GM23338 (cell line): ENCODE data around the gene GFOD1. TPM values are rescaled to one million over a fixed set of nuclear protein-coding genes. Genes with fewer than 3 reads are reported as not detected.
A peak's percentile ranks its signal among the peaks of the same experiment; 100 is the strongest.
"Not testable (repeated sequence)": the region's sequence is repeated elsewhere in the genome, so short reads cannot be mapped to it uniquely, and the experiment has no call there.

Source experiments
- ATAC-seq: fragments of 200-7000 bp; cut with Tn5 transposase; 3 replicates; pipeline ENCODE4 v1.9.1; 2020
- DNase-seq: peaks from one replicate; pipeline ENCODE4 v3.0.0-alpha.2; 2015; ENCODE audit warnings: low spot score
- H2AFZ ChIP-seq: fragments of 200-600 bp; sonication (generic); 2 replicates; pipeline ENCODE4 v1.8.0; 2016; ENCODE audit warnings: antibody characterized with exemption, mild to moderate bottlenecking, moderate library complexity
- H3F3A ChIP-seq: fragments of 200-600 bp; sonication (generic); replicated peaks from 2 replicates; pipeline ENCODE4 v1.8.0; 2017; ENCODE audit warnings: antibody characterized with exemption, mixed run types, low read depth
- H3K27ac ChIP-seq: fragments of 200-600 bp; sonication (generic); 2 replicates; pipeline ENCODE4 v1.6.1; 2016; ENCODE audit warnings: low read depth
- H3K27me3 ChIP-seq: fragments of 200-600 bp; sonication (generic); 2 replicates; pipeline ENCODE4 v1.8.0; 2016; ENCODE audit warnings: mild to moderate bottlenecking, mixed run types, moderate library complexity; ENCODE audit not compliant: insufficient read depth
- H3K36me3 ChIP-seq: fragments of 200-600 bp; sonication (generic); 2 replicates; pipeline ENCODE4 v1.8.0; 2016; ENCODE audit warnings: mild to moderate bottlenecking; ENCODE audit not compliant: insufficient read depth
- H3K4me1 ChIP-seq: fragments of 200-600 bp; sonication (generic); 2 replicates; pipeline ENCODE4 v1.8.0; 2016; ENCODE audit warnings: mild to moderate bottlenecking, moderate library complexity; ENCODE audit not compliant: insufficient read depth
- H3K4me2 ChIP-seq: fragments of 200-600 bp; sonication (generic); 2 replicates; pipeline ENCODE4 v1.7.1; 2017; ENCODE audit warnings: mixed run types
- H3K4me3 ChIP-seq: fragments of 200-600 bp; sonication (generic); 2 replicates; pipeline ENCODE4 v1.6.1; 2016; ENCODE audit warnings: mixed run types
- H3K79me2 ChIP-seq: fragments of 200-600 bp; sonication (generic); replicated peaks from 2 replicates; pipeline ENCODE4 v1.8.0; 2017; ENCODE audit warnings: mild to moderate bottlenecking; ENCODE audit not compliant: insufficient read depth
- H3K9me2 ChIP-seq: fragments of 200-600 bp; sonication (generic); 2 replicates; pipeline ENCODE4 v1.8.0; 2017; ENCODE audit not compliant: insufficient read depth
- H4K20me1 ChIP-seq: fragments of 200-600 bp; sonication (generic); replicated peaks from 2 replicates; pipeline ENCODE4 v1.8.0; 2017; ENCODE audit warnings: mild to moderate bottlenecking; ENCODE audit not compliant: insufficient read depth
- H3K27ac Mint-ChIP-seq: 2 replicates; pipeline ENCODE4 v1.8.0; 2020; ENCODE audit warnings: inconsistent platforms, mild to moderate bottlenecking, moderate library complexity, mixed read lengths
- H3K27me3 Mint-ChIP-seq: 3 replicates; pipeline ENCODE4 v1.8.0; 2022; ENCODE audit warnings: low read depth, mild to moderate bottlenecking, moderate library complexity, mixed read lengths, inconsistent platforms; ENCODE audit not compliant: insufficient read depth, poor library complexity
- H3K36me3 Mint-ChIP-seq: 3 replicates; pipeline ENCODE4 v1.8.0; 2021; ENCODE audit warnings: low read depth, mild to moderate bottlenecking, inconsistent platforms, moderate library complexity, mixed read lengths
- H3K4me1 Mint-ChIP-seq: 3 replicates; pipeline ENCODE4 v1.8.0; 2020; ENCODE audit warnings: mild to moderate bottlenecking, inconsistent platforms, mixed read lengths
- H3K4me3 Mint-ChIP-seq: 3 replicates; pipeline ENCODE4 v1.8.0; 2021; ENCODE audit warnings: moderate library complexity, mild to moderate bottlenecking, inconsistent platforms, mixed read lengths
- H3K9me3 Mint-ChIP-seq: 3 replicates; pipeline ENCODE4 v1.8.0; 2020; ENCODE audit warnings: moderate library complexity, mild to moderate bottlenecking, inconsistent platforms, mixed read lengths
- CREB1 ChIP-seq: fragments of 250-450 bp; sonication (Bioruptor Pico); IDR thresholded peaks from 2 replicates; pipeline ENCODE4 v1.5.0; 2020; ENCODE audit warnings: low read depth, mild to moderate bottlenecking, moderate library complexity
- EZH2phosphoT487 ChIP-seq: fragments of 200-600 bp; sonication (generic); IDR thresholded peaks from one replicate; pipeline ENCODE4 v1.8.1; 2018; ENCODE audit warnings: antibody characterized with exemption; ENCODE audit not compliant: unreplicated experiment
- JUNB ChIP-seq: IDR thresholded peaks from one replicate; pipeline ENCODE4 v1.6.1; 2016; ENCODE audit warnings: antibody characterized with exemption; ENCODE audit not compliant: unreplicated experiment
- NANOG ChIP-seq: IDR thresholded peaks from 2 replicates; pipeline ENCODE4 v1.6.1; 2016; ENCODE audit warnings: antibody characterized with exemption, borderline replicate concordance
- POLR2AphosphoS5 ChIP-seq: IDR thresholded peaks from 2 replicates; pipeline ENCODE4 v1.6.1; 2016; ENCODE audit warnings: antibody characterized with exemption, low read depth
- ZNF462 ChIP-seq: fragments of 250-450 bp; sonication (Bioruptor Pico); IDR thresholded peaks from 2 replicates; pipeline ENCODE4 v1.5.0; 2020; ENCODE audit warnings: mild to moderate bottlenecking, moderate library complexity
- polyA plus RNA-seq: library from polyadenylated mRNA; unstranded; fragments of >200 nt; fragmentation: Nextera tagmentation; extraction: Ambion mirVana; gene quantifications from 2 replicates; pipeline ENCODE4 v1.2.1, GENCODE V29; 2016
- total RNA-seq: library from RNA; depleted of rRNA; stranded (reverse); fragments of >200 nt; shearing (Covaris generic); gene quantifications from 2 replicates; pipeline ENCODE4 v1.2.3, GENCODE V29; 2014

GFOD1 gene
- total and polyA plus RNA-seq, 2 experiments from 2014 or later: 4.9 to 12.8 TPM

GRCh38 chr6:13327691-13328075 is 159.7 kb downstream of the GFOD1 start (continued):
- TF ChIP-seq ZNF462 (CRISPR knock-in tag) (no peak), POLR2AphosphoS5 (no peak), EZH2phosphoT487 (no peak), NANOG (no peak), CREB1 (CRISPR knock-in tag) (no peak), JUNB (no peak)

GRCh38 chr6:13326031-13326586 is 161.3 kb downstream of the GFOD1 start:
- DNase-seq, H3F3A ChIP-seq, H3K27me3 Mint-ChIP-seq, H3K9me2 ChIP-seq, ATAC-seq, H2AFZ ChIP-seq, H3K4me2 ChIP-seq, H3K4me1 ChIP-seq, H3K4me3 ChIP-seq, H3K27me3 ChIP-seq, H3K9me3 Mint-ChIP-seq, H3K27ac Mint-ChIP-seq, H3K27ac ChIP-seq, H4K20me1 ChIP-seq: not testable (repeated sequence)
- Mint-ChIP-seq H3K36me3 (peaks cover 43% of the 10 kb centered on the region), H3K4me1 (peaks cover 13% of the 10 kb centered on the region), H3K4me3 (peak overlapping the region; percentile 94; the same call in 1 of the 3 replicates)
- peaks cover 13% of the 10 kb centered on the region for H3K36me3 ChIP-seq
- peaks cover 16% of the 10 kb centered on the region for H3K79me2 ChIP-seq
